COR-L47 (cell line): Measurements from ENCODE around the gene ETNPPL.

Source experiments
- DNase-seq: peaks from one replicate; lab custom pipeline; 2025; lab: John Stamatoyannopoulos, UW

The ETNPPL gene

GRCh38 chr4:108695062-108695461, 67.8 kb downstream of the ETNPPL start:
- DNase-seq: no peak

- no peak for DNase-seq
These were observed 68.4 kb downstream of the ETNPPL start for GRCh38 chr4:108694423-108694822.

GRCh38 chr4:108693819-108694218, 69.0 kb downstream of the ETNPPL start:
- no peak for DNase-seq

- DNase-seq: no peak
These were observed 69.6 kb downstream of the ETNPPL start for GRCh38 chr4:108693211-108693610.
